Brain microvascular endothelial cell (primary cell): ENCODE results near the gene TIMM44.

Experiments used
- DNase-seq: peaks from one replicate; pipeline ENCODE4 v3.0.0-alpha.2; 2020
- H3K27ac ChIP-seq: fragments of 250-450 bp; sonication (Bioruptor Pico); 2 replicates; pipeline ENCODE4 v1.5.1; 2020; ENCODE audit warnings: mild to moderate bottlenecking, moderate library complexity
- H3K27me3 ChIP-seq: fragments of 250-450 bp; sonication (Bioruptor Pico); replicated peaks from 2 replicates; pipeline ENCODE4 v1.5.1; 2020; ENCODE audit warnings: mild to moderate bottlenecking
- H3K36me3 ChIP-seq: fragments of 250-450 bp; sonication (Bioruptor Pico); replicated peaks from 2 replicates; pipeline ENCODE4 v1.5.1; 2020; ENCODE audit warnings: mild to moderate bottlenecking
- H3K4me3 ChIP-seq: 2 replicates; pipeline ENCODE4 v1.5.1; 2011; ENCODE audit warnings: low read depth, mild to moderate bottlenecking, control low read depth, low read length, moderate library complexity
- in situ Hi-C: cut with HindIII; loops from 2 replicates; pipeline ENCODE4 v1.10.0; 2017; ENCODE audit warnings: low sequenced_read_pairs, low pct_ligation_motif_present
- TF ChIP-seq, protein P1 (sequence below): IDR thresholded peaks from 2 replicates; pipeline ENCODE4 v1.5.1; 2011; ENCODE audit warnings: low read depth, mild to moderate bottlenecking, moderate library complexity, low read length, control low read depth, inconsistent platforms; ENCODE audit errors: missing control alignments

TIMM44 gene

DNA sequence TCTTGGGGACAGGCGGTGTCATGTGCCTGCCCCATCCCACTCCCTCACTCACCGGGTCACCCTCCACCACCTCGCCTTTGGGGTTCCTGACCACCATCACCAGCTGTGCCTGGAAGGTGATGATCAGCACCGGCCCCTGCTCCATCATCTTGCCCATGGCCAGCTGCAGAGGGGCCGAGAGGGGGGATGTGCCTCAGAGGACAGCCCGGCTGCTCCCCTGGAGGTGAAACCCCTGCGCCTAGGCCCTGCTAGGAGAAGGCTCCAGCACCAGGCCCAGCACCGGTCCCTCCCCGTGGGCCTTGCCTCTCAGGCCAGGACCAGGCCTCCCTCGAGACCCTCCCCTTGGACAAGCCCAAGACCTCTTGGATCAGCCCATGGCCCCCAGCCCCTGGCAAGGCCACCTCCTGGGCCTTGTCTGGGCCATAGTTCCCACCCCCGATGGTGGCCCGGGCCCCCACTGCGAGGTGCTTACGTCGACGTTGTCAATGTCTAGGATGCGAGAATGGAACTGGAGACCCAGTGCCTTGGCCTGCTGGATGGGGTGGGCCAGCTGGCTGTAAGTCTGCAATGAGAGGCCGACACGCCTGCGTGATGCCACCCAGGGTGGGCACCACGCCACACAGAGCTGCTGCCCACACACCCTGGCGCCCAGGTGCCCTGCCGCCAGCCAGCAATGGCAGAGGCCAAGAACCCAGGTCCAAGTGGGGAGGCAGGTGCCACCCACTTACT is 15.7 kb downstream of the TIMM44 start:
- no peaks in the 10 kb centered on the region for H3K27me3 ChIP-seq
- peaks cover 25% of the 10 kb centered on the region for H3K36me3 ChIP-seq
- H3K4me3 ChIP-seq: no peak overlapping the region
- in situ Hi-C loops: no loop called here
- no peak for DNase-seq
- H3K27ac ChIP-seq: peak overlapping the region; percentile 87
- TF ChIP-seq, protein P1, sequence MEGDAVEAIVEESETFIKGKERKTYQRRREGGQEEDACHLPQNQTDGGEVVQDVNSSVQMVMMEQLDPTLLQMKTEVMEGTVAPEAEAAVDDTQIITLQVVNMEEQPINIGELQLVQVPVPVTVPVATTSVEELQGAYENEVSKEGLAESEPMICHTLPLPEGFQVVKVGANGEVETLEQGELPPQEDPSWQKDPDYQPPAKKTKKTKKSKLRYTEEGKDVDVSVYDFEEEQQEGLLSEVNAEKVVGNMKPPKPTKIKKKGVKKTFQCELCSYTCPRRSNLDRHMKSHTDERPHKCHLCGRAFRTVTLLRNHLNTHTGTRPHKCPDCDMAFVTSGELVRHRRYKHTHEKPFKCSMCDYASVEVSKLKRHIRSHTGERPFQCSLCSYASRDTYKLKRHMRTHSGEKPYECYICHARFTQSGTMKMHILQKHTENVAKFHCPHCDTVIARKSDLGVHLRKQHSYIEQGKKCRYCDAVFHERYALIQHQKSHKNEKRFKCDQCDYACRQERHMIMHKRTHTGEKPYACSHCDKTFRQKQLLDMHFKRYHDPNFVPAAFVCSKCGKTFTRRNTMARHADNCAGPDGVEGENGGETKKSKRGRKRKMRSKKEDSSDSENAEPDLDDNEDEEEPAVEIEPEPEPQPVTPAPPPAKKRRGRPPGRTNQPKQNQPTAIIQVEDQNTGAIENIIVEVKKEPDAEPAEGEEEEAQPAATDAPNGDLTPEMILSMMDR: no peak

GRCh38 chr19:7926727-7927604 is 16.5 kb downstream of the TIMM44 start:
- peaks cover 21% of the 10 kb centered on the region for H3K36me3 ChIP-seq
- in situ Hi-C loops: no loop called here
- no peak overlapping the region for H3K4me3 ChIP-seq
- TF ChIP-seq, protein P1: no peak
- no peak for DNase-seq
- no peaks in the 10 kb centered on the region for H3K27me3 ChIP-seq
- H3K27ac ChIP-seq: no peak overlapping the region

DNA sequence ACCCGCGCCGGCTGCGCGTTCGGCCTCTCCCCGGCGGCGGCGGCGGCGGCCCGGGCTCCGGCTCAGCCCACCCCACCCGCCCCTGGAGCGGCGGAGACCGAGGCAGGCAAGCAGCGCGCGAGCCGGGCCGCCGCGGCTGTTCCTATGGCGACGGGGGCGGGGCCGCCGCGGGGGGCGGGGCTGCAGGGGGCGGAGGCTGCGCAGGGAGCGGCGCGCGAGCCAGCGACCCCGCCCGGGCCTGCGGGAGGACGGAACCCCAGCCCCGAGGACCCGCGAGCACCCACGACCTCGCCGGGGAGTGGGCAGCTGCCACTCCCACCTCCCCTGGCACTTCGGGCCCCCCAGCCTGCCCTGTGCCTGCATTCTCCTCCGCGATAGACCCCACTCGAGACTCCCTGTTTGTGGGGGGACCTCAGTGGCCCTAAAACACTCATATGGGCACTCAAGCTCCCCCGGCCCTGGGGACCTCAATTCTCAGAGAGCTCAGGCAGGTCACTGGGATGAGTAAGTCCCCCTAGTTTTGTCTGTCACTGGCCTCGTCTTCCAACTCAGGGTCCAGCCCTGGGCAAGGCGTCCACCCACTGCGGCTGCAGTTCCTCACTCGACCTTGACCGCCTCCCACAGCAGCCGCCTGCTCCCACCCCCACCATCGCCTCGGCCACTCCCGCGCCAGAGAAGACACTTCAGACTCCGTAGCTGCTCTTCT is 17.3 kb downstream of the TIMM44 start, which contains the start of gene CTXN1:
Gene CTXN1 (minus strand): TSS at position 115 of the 706 bp plus-strand sequence. CDS start 597 bp downstream, outside the sequence.
- Histone ChIP-seq H3K27ac (no peak within 1 kb of the TSS), H3K36me3 (peaks cover 14% of the 10 kb centered on the region), H3K27me3 (no peaks in the 10 kb centered on the region), H3K4me3 (peak within 1 kb of the TSS; percentile 50)
- no peak for DNase-seq
- TF ChIP-seq, protein P1: peak; percentile 5
- in situ Hi-C loops: no loop called here

- H3K27ac ChIP-seq: no peak overlapping the region
- TF ChIP-seq, protein P1: peak; percentile 81
- DNase-seq: peak; percentile 63
- in situ Hi-C loops: no loop called here
- no peaks in the 10 kb centered on the region for H3K27me3 ChIP-seq
- H3K36me3 ChIP-seq: peaks cover 10% of the 10 kb centered on the region
- H3K4me3 ChIP-seq: peak overlapping the region; percentile 17
These were observed 18.2 kb downstream of the TIMM44 start for GRCh38 chr19:7925171-7925851.

DNA sequence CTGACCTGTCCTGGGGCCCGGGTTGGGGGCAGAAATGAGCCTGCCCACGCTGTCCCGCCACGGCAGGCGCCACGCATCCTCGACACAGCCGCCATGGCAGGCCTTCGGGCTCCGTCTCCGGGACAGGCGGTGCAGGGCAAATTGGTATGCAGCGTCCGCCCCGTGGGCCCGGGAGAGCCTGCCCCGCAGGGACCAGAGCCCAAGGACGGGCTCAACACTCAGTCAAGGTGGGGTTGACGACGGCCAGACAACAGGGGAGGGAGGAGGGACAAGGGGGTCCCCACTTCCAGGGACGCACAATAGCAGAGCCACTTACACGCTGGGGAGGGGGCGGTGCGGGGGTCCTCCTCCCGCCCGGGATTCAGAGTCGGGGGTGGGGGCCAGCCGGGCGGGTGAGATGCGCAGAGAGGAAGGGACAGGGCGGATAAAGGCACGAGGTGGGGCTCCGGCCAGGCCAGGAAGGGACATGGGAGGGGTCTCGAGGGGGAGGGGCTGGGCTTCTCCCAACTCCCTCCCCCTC is 18.8 kb downstream of the TIMM44 start:
- TF ChIP-seq, protein P1: no peak
- peaks cover 10% of the 10 kb centered on the region for H3K36me3 ChIP-seq
- H3K27ac ChIP-seq: no peak overlapping the region
- DNase-seq: no peak
- H3K4me3 ChIP-seq: peak overlapping the region; percentile 15
- in situ Hi-C loops: no loop called here
- H3K27me3 ChIP-seq: no peaks in the 10 kb centered on the region
